ENCODE results near the gene DTL.

DTL gene

GRCh38 chr1:212045981-212046380, 10.4 kb downstream of the DTL start:
- no peak for TF ChIP-seq CTCF (IDR thresholded peaks at IDR 0.05)
- H3K27me3 ChIP-seq (ENCODE audit: control insufficient read depth, insufficient read depth, low read length): no peaks in the 10 kb centered on the region

DNA sequence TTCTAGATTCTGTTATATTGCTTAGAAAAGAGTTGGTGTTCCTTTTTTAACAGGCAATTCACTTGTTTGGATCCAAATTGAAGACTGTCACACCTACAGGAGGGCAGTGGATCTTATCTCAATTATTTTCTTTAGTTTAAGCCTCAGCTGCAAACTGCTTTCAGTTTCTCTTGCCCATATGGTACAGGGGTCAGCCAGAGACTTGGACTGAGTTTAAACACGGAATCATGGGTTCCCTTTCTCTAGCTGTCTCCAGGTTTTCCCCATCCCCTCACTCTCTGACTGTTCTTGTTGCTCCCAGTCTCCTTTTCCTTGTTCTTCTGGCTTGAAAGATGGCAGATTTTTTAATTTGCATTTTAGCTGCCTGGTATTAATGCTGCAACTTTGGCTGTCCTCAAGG, 18.4 kb downstream of the DTL start:
- no peak overlapping the region for H3K27ac ChIP-seq
- H3K9me3 ChIP-seq (ENCODE audit: control insufficient read depth, low read length): peaks cover 5% of the 10 kb centered on the region
- no peak for TF ChIP-seq CTCF (IDR thresholded peaks at IDR 0.05)
- no peaks in the 10 kb centered on the region for H3K27me3 ChIP-seq (ENCODE audit: control insufficient read depth, insufficient read depth, low read length)
- no peak overlapping the region for H3K9ac ChIP-seq
- no peaks in the 10 kb centered on the region for H3K4me1 ChIP-seq
- no peak overlapping the region for H3K4me3 ChIP-seq (ENCODE audit: low read depth, low read length)
- no peaks in the 10 kb centered on the region for H3K79me2 ChIP-seq
- no peak overlapping the region for H3K4me2 ChIP-seq (ENCODE audit: low read length)
- H2AFZ ChIP-seq: no peak overlapping the region
- no peaks in the 10 kb centered on the region for H3K36me3 ChIP-seq (ENCODE audit: control insufficient read depth, insufficient read depth, low read length)

More at GRCh38 chr1:212045981-212046380, 10.4 kb downstream of the DTL start:
- Histone ChIP-seq H3K79me2 (no peaks in the 10 kb centered on the region), H3K9me3 (ENCODE audit: control insufficient read depth, low read length) (no peaks in the 10 kb centered on the region), H3K9ac (no peak overlapping the region), H3K27ac (no peak overlapping the region), H3K4me2 (ENCODE audit: low read length) (no peak overlapping the region), H2AFZ (no peak overlapping the region), H3K4me1 (no peaks in the 10 kb centered on the region), H3K36me3 (ENCODE audit: control insufficient read depth, insufficient read depth, low read length) (no peaks in the 10 kb centered on the region), H3K4me3 (ENCODE audit: low read depth, low read length) (no peak overlapping the region)

DNA sequence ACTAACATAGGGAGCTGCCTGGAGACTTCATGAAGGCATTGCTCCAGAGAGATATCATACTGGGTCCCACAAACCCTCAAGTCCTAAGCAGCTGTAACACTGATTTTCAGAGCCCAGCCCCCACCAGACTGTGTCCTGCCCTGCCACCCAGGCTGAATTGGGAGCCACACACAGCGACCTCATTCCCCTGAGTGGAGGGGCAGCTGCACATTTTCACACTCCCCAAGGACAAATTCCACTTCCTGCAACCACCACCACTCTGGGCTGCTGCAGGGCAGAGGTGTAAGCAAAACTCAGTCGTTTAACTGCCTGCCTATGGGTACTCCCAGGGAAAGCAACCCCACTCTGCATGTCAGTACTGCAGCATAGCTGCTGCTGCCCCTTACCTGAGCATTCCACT, 19.8 kb downstream of the DTL start:
- Histone ChIP-seq H3K27ac (no peak overlapping the region), H3K27me3 (ENCODE audit: control insufficient read depth, insufficient read depth, low read length) (no peaks in the 10 kb centered on the region), H3K36me3 (ENCODE audit: control insufficient read depth, insufficient read depth, low read length) (no peaks in the 10 kb centered on the region), H3K4me3 (ENCODE audit: low read depth, low read length) (no peak overlapping the region), H3K9ac (no peak overlapping the region), H3K4me1 (no peaks in the 10 kb centered on the region), H2AFZ (no peak overlapping the region), H3K4me2 (ENCODE audit: low read length) (no peak overlapping the region), H3K79me2 (no peaks in the 10 kb centered on the region), H3K9me3 (ENCODE audit: control insufficient read depth, low read length) (peaks cover 5% of the 10 kb centered on the region)
- no peak for TF ChIP-seq CTCF (IDR thresholded peaks at IDR 0.05)

DNA sequence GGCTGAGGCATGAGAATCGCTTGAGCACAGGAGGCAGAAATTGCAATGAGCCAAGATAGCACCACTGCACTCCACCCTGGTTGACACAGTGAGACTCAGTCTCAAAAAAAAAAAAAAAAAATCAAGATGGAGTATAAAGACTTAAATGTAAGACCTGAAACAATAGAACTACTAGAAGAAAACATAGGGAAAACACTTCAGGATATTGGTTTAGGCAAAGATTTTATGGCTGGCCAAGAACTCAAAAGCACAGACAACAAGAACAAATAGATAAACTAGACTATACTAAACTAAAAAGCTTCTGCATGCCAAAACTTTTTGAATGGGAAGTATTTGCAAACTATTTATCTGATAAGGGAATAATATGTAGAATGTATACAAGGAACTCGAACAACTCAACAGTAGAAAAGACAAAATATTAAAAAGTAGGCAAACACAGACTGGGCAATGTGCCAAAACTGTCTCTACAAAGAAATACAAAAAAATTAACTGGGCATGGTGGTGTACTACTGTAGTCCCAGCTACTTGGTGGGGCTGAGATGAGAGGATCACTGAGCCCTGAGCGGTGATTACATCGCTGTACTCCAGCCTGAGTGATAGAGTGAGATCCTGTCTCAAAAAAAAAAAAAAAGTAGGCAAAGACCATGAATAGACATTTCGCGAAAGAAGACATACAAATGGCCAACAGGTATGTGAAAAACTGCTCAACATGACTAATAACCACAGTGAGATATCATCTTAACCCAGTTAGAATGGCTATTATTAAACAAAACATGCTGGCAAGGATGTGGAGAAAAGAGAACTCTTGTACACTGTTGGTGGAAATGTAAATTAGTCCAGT, 25.3 kb downstream of the DTL start:
- Histone ChIP-seq H3K27ac (no peak overlapping the region), H3K79me2 (no peaks in the 10 kb centered on the region), H3K4me1 (no peaks in the 10 kb centered on the region), H3K9me3 (ENCODE audit: control insufficient read depth, low read length) (peaks cover 5% of the 10 kb centered on the region), H3K9ac (no peak overlapping the region), H2AFZ (no peak overlapping the region), H3K36me3 (ENCODE audit: control insufficient read depth, insufficient read depth, low read length) (no peaks in the 10 kb centered on the region), H3K4me3 (ENCODE audit: low read depth, low read length) (no peak overlapping the region), H3K27me3 (ENCODE audit: control insufficient read depth, insufficient read depth, low read length) (no peaks in the 10 kb centered on the region), H3K4me2 (ENCODE audit: low read length) (no peak overlapping the region)
- TF ChIP-seq CTCF (IDR thresholded peaks at IDR 0.05): no peak
